ENCODE measurements around the gene DCHS1. TPM values are rescaled to one million over a fixed set of nuclear protein-coding genes. Genes with fewer than 3 reads are reported as not detected.
A peak's percentile ranks its signal among the peaks of the same experiment; 100 is the strongest.

The DCHS1 gene
- total RNA-seq, 1 donor from 2014 or later: 0.35 TPM

- no peak overlapping the region for H3K27ac Mint-ChIP-seq
Observed at GRCh38 chr11:6623391-6624363, 31.9 kb downstream of the DCHS1 start.

GRCh38 chr11:6622261-6623171 is 33.1 kb downstream of the DCHS1 start:
- intact Hi-C loops (cut with micrococcal nuclease): no loop called here
- no peak for DNase-seq
- Mint-ChIP-seq H3K27me3 (no peaks in the 10 kb centered on the region), H3K27ac (no peak overlapping the region), H3K9me3 (no peaks in the 10 kb centered on the region), H3K4me3 (no peak overlapping the region), H3K36me3 (ENCODE audit: low read depth) (no peaks in the 10 kb centered on the region), H3K4me1 (peaks cover 9% of the 10 kb centered on the region)

More at GRCh38 chr11:6623391-6624363, 31.9 kb downstream of the DCHS1 start:
- no peaks in the 10 kb centered on the region for H3K36me3 Mint-ChIP-seq (ENCODE audit: low read depth)
- peaks cover 16% of the 10 kb centered on the region for H3K4me1 Mint-ChIP-seq
- H3K9me3 Mint-ChIP-seq: no peaks in the 10 kb centered on the region
- H3K27me3 Mint-ChIP-seq: no peaks in the 10 kb centered on the region
- DNase-seq: no peak
- intact Hi-C loops (cut with micrococcal nuclease): no loop called here
- H3K4me3 Mint-ChIP-seq: no peak overlapping the region

- H3K27ac Mint-ChIP-seq: no peak overlapping the region
- DNase-seq: no peak
- no peaks in the 10 kb centered on the region for H3K27me3 Mint-ChIP-seq
- no peaks in the 10 kb centered on the region for H3K9me3 Mint-ChIP-seq
- H3K36me3 Mint-ChIP-seq (ENCODE audit: low read depth): peaks cover under 1% of the 10 kb centered on the region
- intact Hi-C loops (cut with micrococcal nuclease): no loop called here
- H3K4me3 Mint-ChIP-seq: no peak overlapping the region
- H3K4me1 Mint-ChIP-seq: peaks cover 4% of the 10 kb centered on the region
Observed at GRCh38 chr11:6621711-6622211, 33.8 kb downstream of the DCHS1 start.

GRCh38 chr11:6620636-6621035 is 35.0 kb downstream of the DCHS1 start:
- H3K27me3 Mint-ChIP-seq: no peaks in the 10 kb centered on the region
- H3K9me3 Mint-ChIP-seq: no peaks in the 10 kb centered on the region
- no peak overlapping the region for H3K4me3 Mint-ChIP-seq
- intact Hi-C loops (cut with micrococcal nuclease): no loop called here
- H3K4me1 Mint-ChIP-seq: peaks cover 3% of the 10 kb centered on the region
- DNase-seq: no peak
- no peak overlapping the region for H3K27ac Mint-ChIP-seq
- H3K36me3 Mint-ChIP-seq (ENCODE audit: low read depth): peaks cover 9% of the 10 kb centered on the region

- Mint-ChIP-seq H3K4me3 (no peak within 1 kb of the TSS), H3K36me3 (ENCODE audit: low read depth) (peaks cover 22% of the 10 kb centered on the region), H3K4me1 (peaks cover 3% of the 10 kb centered on the region), H3K27me3 (no peaks in the 10 kb centered on the region), H3K9me3 (no peaks in the 10 kb centered on the region), H3K27ac (no peak within 1 kb of the TSS)
- peak; percentile 98 for DNase-seq
- intact Hi-C loops (cut with micrococcal nuclease): loop anchor here (1.0 to 2.0 kb wide), 4 partner anchors 8 to 64 kb away; partner anchors contain the start of genes ILK, MRPL17 and RRP8
Observed at GRCh38 chr11:6619004-6619745, 36.4 kb downstream of the DCHS1 start, which contains the start of gene TPP1. Gene TPP1 (minus strand): TSS chr11:6619422. CDS start chr11:6619400, 22 bp downstream.

GRCh38 chr11:6618117-6619003 is 37.2 kb downstream of the DCHS1 start:
- intact Hi-C loops (cut with micrococcal nuclease): loop anchor here (1.0 to 2.0 kb wide), 4 partner anchors 7 to 65 kb away; partner anchors contain the start of genes ILK, MRPL17 and RRP8
- H3K9me3 Mint-ChIP-seq: no peaks in the 10 kb centered on the region
- peak; percentile 83 for DNase-seq
- H3K4me1 Mint-ChIP-seq: peaks cover 3% of the 10 kb centered on the region
- no peak overlapping the region for H3K4me3 Mint-ChIP-seq
- no peaks in the 10 kb centered on the region for H3K27me3 Mint-ChIP-seq
- H3K36me3 Mint-ChIP-seq (ENCODE audit: low read depth): peaks cover 22% of the 10 kb centered on the region
- no peak overlapping the region for H3K27ac Mint-ChIP-seq

- Mint-ChIP-seq H3K36me3 (ENCODE audit: low read depth) (peaks cover 22% of the 10 kb centered on the region), H3K27me3 (no peaks in the 10 kb centered on the region), H3K4me1 (peaks cover 3% of the 10 kb centered on the region), H3K27ac (peak overlapping the region; percentile 41), H3K9me3 (no peaks in the 10 kb centered on the region), H3K4me3 (no peak overlapping the region)
- no peak for DNase-seq
- intact Hi-C loops (cut with micrococcal nuclease): no loop called here
Observed at GRCh38 chr11:6617315-6617781, 38.3 kb downstream of the DCHS1 start.

GRCh38 chr11:6616596-6617250 is 38.9 kb downstream of the DCHS1 start:
- Mint-ChIP-seq H3K27me3 (no peaks in the 10 kb centered on the region), H3K27ac (no peak overlapping the region)

GRCh38 chr11:6615882-6616585 is 39.6 kb downstream of the DCHS1 start:
- Mint-ChIP-seq H3K9me3 (no peaks in the 10 kb centered on the region), H3K4me3 (no peak overlapping the region), H3K4me1 (peaks cover 8% of the 10 kb centered on the region), H3K27ac (no peak overlapping the region), H3K36me3 (ENCODE audit: low read depth) (peaks cover 28% of the 10 kb centered on the region), H3K27me3 (no peaks in the 10 kb centered on the region)
- DNase-seq: no peak
- intact Hi-C loops (cut with micrococcal nuclease): no loop called here

More at GRCh38 chr11:6616596-6617250, 38.9 kb downstream of the DCHS1 start:
- intact Hi-C loops (cut with micrococcal nuclease): no loop called here
- no peak for DNase-seq
- no peak overlapping the region for H3K4me3 Mint-ChIP-seq
- H3K4me1 Mint-ChIP-seq: peaks cover 3% of the 10 kb centered on the region
- no peaks in the 10 kb centered on the region for H3K9me3 Mint-ChIP-seq
- peaks cover 22% of the 10 kb centered on the region for H3K36me3 Mint-ChIP-seq (ENCODE audit: low read depth)

GRCh38 chr11:6615046-6615445 is 40.6 kb downstream of the DCHS1 start:
- Mint-ChIP-seq H3K4me1 (peaks cover 14% of the 10 kb centered on the region), H3K27me3 (no peaks in the 10 kb centered on the region), H3K27ac (no peak overlapping the region), H3K4me3 (no peak overlapping the region), H3K9me3 (no peaks in the 10 kb centered on the region), H3K36me3 (ENCODE audit: low read depth) (peaks cover 38% of the 10 kb centered on the region)
- intact Hi-C loops (cut with micrococcal nuclease): no loop called here
- DNase-seq: no peak

- H3K27me3 Mint-ChIP-seq: no peaks in the 10 kb centered on the region
- intact Hi-C loops (cut with micrococcal nuclease): no loop called here
- no peaks in the 10 kb centered on the region for H3K9me3 Mint-ChIP-seq
- peaks cover 18% of the 10 kb centered on the region for H3K4me1 Mint-ChIP-seq
- DNase-seq: no peak
- H3K4me3 Mint-ChIP-seq: no peak overlapping the region
- no peak overlapping the region for H3K27ac Mint-ChIP-seq
- H3K36me3 Mint-ChIP-seq (ENCODE audit: low read depth): peaks cover 44% of the 10 kb centered on the region
Observed at GRCh38 chr11:6614446-6614845, 41.2 kb downstream of the DCHS1 start.
